ENCODE measurements around the gene PNLIPRP3.

The PNLIPRP3 gene

GRCh38 chr10:116511365-116511764 lies 83.7 kb downstream of the PNLIPRP3 start:
- no peak for DNase-seq

- no peak for DNase-seq
Observed at GRCh38 chr10:116521424-116522290, 94.0 kb downstream of the PNLIPRP3 start.

GRCh38 chr10:116522803-116523381 lies 95.2 kb downstream of the PNLIPRP3 start:
- DNase-seq, result no peak

GRCh38 chr10:116524736-116525135 lies 97.1 kb downstream of the PNLIPRP3 start:
- no peak for DNase-seq

- DNase-seq, result no peak
Observed at GRCh38 chr10:116526219-116526618, 98.6 kb downstream of the PNLIPRP3 start.
